GM21447 (cell line): Measurements from ENCODE around the gene GLT1D1.

ENCODE experiments used
- ATAC-seq: cut with Tn5 transposase; IDR thresholded peaks from one replicate; pipeline ENCODE4 v1.9.1; 2021; ENCODE audit not compliant: unreplicated experiment

GLT1D1 gene

GRCh38 chr12:128961308-128961902 lies 108.1 kb downstream of the GLT1D1 start:
- no peak for ATAC-seq

DNA sequence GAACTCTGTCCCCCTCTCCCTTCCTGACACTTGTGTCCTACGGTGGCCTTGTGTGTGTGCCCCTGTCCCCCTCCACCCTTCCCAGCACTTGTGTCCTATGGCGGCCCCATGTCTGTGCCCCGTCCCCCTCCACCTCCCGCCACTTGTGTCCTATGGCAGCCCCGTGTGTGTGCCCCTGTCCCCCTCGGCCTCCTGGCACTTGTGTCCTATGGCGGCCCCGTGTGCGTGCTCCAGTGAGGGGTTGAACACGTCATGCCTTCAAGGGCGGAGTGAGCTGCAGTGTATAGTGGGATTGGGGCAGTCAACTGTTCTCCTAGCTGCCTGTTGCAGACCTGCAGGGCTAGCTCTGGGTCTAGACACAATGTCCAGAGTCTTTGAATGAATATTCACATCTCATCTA lies 108.7 kb downstream of the GLT1D1 start:
- ATAC-seq = no peak

DNA sequence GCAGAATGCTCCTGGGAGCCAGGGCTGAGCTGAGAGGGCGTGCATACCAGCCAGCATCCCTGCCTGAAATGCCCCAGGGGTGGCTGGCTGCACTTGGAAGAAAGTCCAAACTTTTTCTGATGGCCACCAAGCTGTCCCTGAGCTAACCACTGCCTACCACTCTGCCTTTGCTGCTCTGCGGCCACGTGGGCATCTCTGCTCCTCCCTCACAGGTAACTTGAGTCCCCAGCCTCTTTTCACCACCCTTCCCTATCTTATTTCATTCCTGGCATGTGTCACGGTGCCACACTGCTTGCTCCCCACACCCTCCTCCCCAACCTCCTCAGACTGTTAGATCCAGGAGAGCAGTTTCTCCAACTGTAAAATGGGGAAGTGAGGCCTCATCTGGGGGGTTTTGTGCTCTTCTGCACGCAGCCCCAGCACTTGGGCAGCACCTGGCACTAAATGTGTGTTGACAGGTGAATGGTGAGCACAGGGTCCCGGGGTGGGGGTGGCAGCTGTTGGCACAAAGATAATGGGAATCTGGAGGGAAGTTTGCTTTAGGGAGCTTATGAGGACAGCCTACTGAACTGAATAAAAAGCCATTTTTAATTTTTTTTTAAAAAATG lies 113.0 kb downstream of the GLT1D1 start:
- no peak for ATAC-seq

- ATAC-seq = no peak
Measured at GRCh38 chr12:128968668-128969067, 115.4 kb downstream of the GLT1D1 start.

DNA sequence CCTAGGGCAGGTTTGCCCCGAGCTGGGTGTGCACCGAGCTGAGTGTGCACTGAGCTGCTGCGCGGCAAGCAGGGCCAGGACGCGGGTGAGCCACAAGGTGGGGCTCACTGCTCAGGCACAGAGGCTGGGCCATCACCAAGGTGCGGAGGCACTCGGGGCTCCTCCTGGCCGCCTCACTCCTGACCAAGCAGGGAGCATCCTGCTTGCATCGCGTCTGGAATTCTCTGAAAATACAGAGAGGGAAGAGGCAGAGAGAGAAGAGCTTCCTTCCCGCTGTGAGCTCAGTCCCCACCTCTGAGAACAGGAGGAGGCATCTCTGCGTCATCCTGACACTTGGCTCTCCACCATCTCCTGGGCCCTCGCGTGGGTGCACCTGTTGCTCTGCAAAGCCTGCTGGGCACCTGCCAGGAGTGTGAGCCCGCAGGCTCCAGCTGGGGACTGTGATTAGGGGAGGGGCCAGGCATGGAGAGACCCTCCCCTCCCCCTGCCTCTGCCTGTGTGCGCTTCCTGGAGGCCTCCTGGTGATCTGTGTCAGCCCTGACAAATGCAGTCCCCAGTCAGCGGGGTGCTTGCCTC lies 116.3 kb downstream of the GLT1D1 start:
- ATAC-seq = peak; percentile 72

DNA sequence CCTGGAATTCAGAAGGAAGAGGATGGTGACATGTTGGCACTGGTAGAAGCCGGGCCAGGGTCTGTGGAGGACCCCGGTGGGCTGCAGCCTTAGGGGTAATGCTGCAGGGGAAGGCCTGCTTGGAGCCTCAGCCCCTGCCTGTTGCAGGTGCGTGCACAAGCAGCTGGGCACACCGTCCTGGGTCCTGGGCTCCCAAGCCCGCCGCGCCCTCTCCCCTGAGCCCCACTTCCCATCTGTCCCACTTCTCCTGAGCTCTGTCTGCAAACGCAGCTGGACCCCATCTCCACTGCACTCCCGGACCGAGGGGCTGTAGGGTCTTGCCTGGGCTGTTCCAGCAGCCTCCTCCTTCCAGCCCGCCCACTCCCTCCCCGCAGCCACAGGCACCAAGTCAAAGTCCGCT lies 116.8 kb downstream of the GLT1D1 start:
- no peak for ATAC-seq

- ATAC-seq = no peak
Measured at GRCh38 chr12:128970941-128971340, 117.7 kb downstream of the GLT1D1 start.

DNA sequence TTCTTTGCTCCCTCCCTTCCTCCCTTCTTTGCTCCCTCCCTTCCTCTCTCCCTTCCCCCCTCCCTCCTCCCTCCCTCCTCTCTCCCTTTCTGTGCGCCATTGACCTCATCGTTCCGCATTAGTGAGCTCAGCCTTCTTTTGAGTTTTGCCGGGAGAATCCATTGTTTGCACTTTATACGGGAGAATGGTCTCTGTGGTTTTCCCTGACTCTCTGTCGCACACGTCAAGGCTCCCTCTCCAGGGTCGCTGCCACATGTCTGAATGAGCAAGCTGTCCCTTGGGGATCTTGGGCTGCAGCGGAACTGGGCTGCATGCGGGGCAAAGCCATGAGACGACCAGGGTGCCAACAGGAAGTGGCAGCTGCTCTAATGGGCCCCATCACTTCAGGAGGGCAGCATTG lies 118.5 kb downstream of the GLT1D1 start:
- ATAC-seq = no peak

- ATAC-seq = no peak
Measured at GRCh38 chr12:128973883-128974681, 120.8 kb downstream of the GLT1D1 start.

GRCh38 chr12:128974881-128975280 lies 121.6 kb downstream of the GLT1D1 start:
- ATAC-seq = no peak

DNA sequence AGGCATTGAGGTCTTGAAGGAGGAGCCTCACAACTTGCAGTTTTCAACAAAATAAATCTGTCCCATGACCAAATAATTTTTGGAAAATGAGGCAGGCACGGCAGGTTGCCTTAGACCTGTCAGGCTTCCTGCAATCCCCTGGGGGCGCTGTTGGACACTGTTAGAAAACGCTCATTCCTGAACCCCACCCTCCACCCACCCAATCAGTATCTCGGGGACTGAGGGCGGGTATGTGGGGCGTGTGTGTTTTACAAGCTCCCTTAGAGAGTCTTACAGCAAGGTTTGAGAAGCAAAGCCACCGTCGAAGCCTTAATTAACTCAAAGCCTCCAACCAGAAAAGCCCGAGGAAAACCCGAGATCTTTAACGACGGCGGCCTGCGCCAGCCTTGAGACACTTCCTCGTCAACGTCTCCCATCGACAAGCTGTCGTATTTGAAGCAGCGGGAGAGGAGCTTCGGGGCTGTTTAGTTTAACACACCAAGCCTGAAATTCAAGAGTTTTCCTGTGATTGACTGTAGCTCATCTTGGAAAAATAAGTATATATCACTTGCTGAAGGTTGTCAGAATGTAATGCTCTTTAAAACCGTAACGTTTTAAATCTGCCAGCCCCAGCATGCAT lies 123.0 kb downstream of the GLT1D1 start:
- no peak for ATAC-seq

DNA sequence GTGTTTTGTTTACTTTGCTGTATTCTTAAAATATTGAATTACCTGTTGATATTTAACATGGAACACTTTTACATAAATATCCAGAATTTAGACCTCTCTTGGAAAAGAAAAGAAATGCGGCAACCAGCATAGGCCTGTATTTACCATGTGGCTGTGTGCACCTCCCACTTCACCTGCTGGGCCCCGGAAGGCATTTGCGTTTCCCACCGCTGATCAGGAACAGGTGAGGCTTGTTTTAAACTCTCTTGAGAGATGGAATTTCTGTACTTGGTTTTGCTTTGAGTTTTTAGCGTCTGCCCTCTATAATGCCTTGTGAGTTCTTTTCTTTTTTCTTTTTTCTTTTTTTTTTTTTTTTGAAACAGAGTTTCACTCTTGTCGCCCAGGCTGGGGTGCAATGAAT lies 124.2 kb downstream of the GLT1D1 start:
- no peak for ATAC-seq

- no peak for ATAC-seq
Measured at GRCh38 chr12:128978067-128978466, 124.8 kb downstream of the GLT1D1 start.

GRCh38 chr12:128980623-128981022 lies 127.3 kb downstream of the GLT1D1 start:
- ATAC-seq = no peak

GRCh38 chr12:128981971-128982533 lies 128.8 kb downstream of the GLT1D1 start:
- no peak for ATAC-seq

GRCh38 chr12:128982933-128983332 lies 129.7 kb downstream of the GLT1D1 start:
- ATAC-seq = no peak

DNA sequence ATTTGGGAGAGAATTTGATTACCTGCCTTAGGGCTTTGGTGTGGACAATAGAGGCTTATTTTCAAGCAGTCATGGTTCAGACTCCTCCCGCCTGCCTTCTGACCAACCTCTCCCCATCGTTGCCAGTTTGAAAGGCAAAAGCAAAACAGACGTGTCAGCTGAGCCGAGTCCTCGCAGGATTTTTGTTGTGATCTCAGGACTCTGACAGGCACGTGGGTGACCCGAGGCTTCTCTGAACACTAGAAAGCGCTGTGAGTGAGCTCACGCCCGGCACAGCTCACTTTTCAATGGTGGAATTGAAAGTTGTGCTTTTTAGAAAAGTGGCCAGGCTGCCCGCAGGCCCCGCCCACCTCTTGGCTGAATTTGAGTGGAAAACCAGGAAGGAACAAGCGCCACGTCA lies 130.1 kb downstream of the GLT1D1 start:
- ATAC-seq = no peak

GRCh38 chr12:128986957-128987356 lies 133.7 kb downstream of the GLT1D1 start:
- no peak for ATAC-seq

DNA sequence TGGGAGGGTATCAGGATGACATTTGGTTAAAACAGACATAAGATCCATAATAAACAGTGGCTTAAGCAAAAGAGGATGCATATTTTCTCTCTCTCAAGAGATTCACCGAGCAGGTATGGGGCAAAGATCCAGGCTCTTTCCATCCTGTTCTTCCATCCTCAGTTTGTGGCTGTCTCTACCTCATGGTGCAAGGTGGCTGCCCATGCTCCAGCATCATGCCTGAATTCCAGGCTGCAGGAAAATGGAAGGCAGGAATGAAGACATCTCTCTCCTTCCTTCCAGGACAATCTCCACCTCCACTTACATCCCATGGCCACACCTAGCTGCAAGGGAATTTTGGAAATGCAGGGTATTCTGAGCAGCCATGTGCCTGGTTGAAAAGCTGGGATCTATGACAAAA lies 136.0 kb downstream of the GLT1D1 start:
- ATAC-seq = no peak

GRCh38 chr12:128991716-128992115 lies 138.4 kb downstream of the GLT1D1 start:
- no peak for ATAC-seq

- no peak for ATAC-seq
Measured at GRCh38 chr12:128992116-128992515, 138.8 kb downstream of the GLT1D1 start.
